Thyroid gland (tissue), 4 donors: ENCODE data around the gene COX18. TPM values are rescaled to one million over a fixed set of nuclear protein-coding genes. Genes with fewer than 3 reads are reported as not detected.

Source experiments
- DNase-seq, 2 donors: peaks; one replicate each; pipeline ENCODE4 v3.0.0-alpha.2; 2019
- H3K27ac ChIP-seq, 3 donors: fragments of 200-600 bp; sonication (generic); 1 replicate in 2 of 3; 2 replicates in 1 of 3; pipeline ENCODE4 v1.5.1; 2016 to 2019; ENCODE audit warnings: mild to moderate bottlenecking in 1 of 3, moderate library complexity in 1 of 3
- H3K27me3 ChIP-seq: fragments of 200-600 bp; sonication (generic); one replicate; pipeline ENCODE4 v1.5.1; 2019
- H3K36me3 ChIP-seq, 2 donors: fragments of 200-600 bp; sonication (generic); one replicate each; pipeline ENCODE4 v1.5.1; 2016 to 2019
- H3K4me1 ChIP-seq, 2 donors: fragments of 200-600 bp; sonication (generic); one replicate each; pipeline ENCODE4 v1.5.1; 2017 to 2019
- H3K4me3 ChIP-seq, 3 donors: fragments of 200-600 bp; sonication (generic); replicated peaks in 1 of 3; 1 replicate in 2 of 3; 2 replicates in 1 of 3; pipeline ENCODE4 v1.5.1; 2016; ENCODE audit warnings: mild to moderate bottlenecking in 1 of 3
- H3K9me3 ChIP-seq: fragments of 200-600 bp; sonication (generic); one replicate; pipeline ENCODE4 v1.5.1; 2017
- CTCF ChIP-seq, 6 experiments: fragments of 200-600 bp in 3 of 6; fragments of 450-650 bp in 3 of 6; sonication (generic) in 3 of 6; IDR thresholded peaks; one replicate each; pipeline ENCODE4 v1.5.1; 2016 to 2019; ENCODE audit warnings: antibody characterized with exemption in 6 of 6, mild to moderate bottlenecking in 2 of 6, inconsistent platforms in 1 of 6, moderate library complexity in 1 of 6
- POLR2A ChIP-seq, 2 donors: fragments of 450-650 bp; IDR thresholded peaks; one replicate each; pipeline ENCODE4 v1.6.1; 2017; ENCODE audit warnings: antibody characterized with exemption in 2 of 2, mild to moderate bottlenecking in 2 of 2, moderate library complexity in 1 of 2
- WGBS, 2 donors: methylation state at CpG; one replicate each; pipeline ENCODE4 v1.1.5; 2017; 5-methylcytosine and 5-hydroxymethylcytosine counted together
- intact Hi-C: fragments of 100-400 bp; cut with DNase I; formaldehyde crosslinking; loops from one replicate; pipeline ENCODE4 v1.15.1; 2023
- total RNA-seq, 4 donors: library from RNA; depleted of rRNA; stranded (reverse); fragments of >200 nt; gene quantifications; one replicate each; pipeline ENCODE4 v1.2.3, GENCODE V29; 2016

COX18 gene
- total RNA-seq, 4 donors from 2014 or later, result 21.2 to 37.2 (median 24.9) TPM

- 92 to 97% methylated on average over 2 of the region's 2 CpGs for WGBS, 2 donors
- Histone ChIP-seq H3K27ac (no peak overlapping the region), H3K27me3 (no peaks in the 10 kb centered on the region), H3K4me1 (no peaks in the 10 kb centered on the region), H3K36me3 (peaks cover 34 to 40% of the 10 kb centered on the region in 2 donors), H3K4me3 (no peak overlapping the region), H3K9me3 (no peaks in the 10 kb centered on the region)
- no peak for DNase-seq
- TF ChIP-seq POLR2A (IDR thresholded peaks at IDR 0.05) (no peak), CTCF (IDR thresholded peaks at IDR 0.05) (no peak)
- intact Hi-C loops, result no loop called here
Measured at GRCh38 chr4:73055241-73055897, 14.1 kb downstream of the COX18 start.

GRCh38 chr4:73053974-73054480 lies 15.5 kb downstream of the COX18 start:
- DNase-seq, result no peak
- H3K4me1 ChIP-seq, result no peaks in the 10 kb centered on the region
- 56 to 68% methylated on average over 2 of the region's 2 CpGs for WGBS, 2 donors
- H3K4me3 ChIP-seq, result no peak overlapping the region
- peaks cover 27 to 35% of the 10 kb centered on the region in 2 donors for H3K36me3 ChIP-seq
- no peaks in the 10 kb centered on the region for H3K27me3 ChIP-seq
- intact Hi-C loops, result no loop called here
- no peak for TF ChIP-seq POLR2A (IDR thresholded peaks at IDR 0.05)
- H3K9me3 ChIP-seq, result no peaks in the 10 kb centered on the region
- no peak overlapping the region for H3K27ac ChIP-seq

- Histone ChIP-seq H3K27ac (no peak overlapping the region), H3K4me1 (no peaks in the 10 kb centered on the region), H3K9me3 (no peaks in the 10 kb centered on the region), H3K36me3 (peaks cover 20 to 25% of the 10 kb centered on the region in 2 donors), H3K27me3 (no peaks in the 10 kb centered on the region), H3K4me3 (no peak overlapping the region)
- TF ChIP-seq CTCF (IDR thresholded peaks at IDR 0.05), result no peak
- TF ChIP-seq POLR2A (IDR thresholded peaks at IDR 0.05), result no peak
- DNase-seq, result no peak
- intact Hi-C loops, result no loop called here
- 88 to 89% methylated on average over 5 of the region's 5 CpGs for WGBS, 2 donors
Measured at GRCh38 chr4:73053076-73053475, 16.4 kb downstream of the COX18 start.

- Histone ChIP-seq H3K4me3 (no peak overlapping the region), H3K27me3 (no peaks in the 10 kb centered on the region), H3K4me1 (no peaks in the 10 kb centered on the region), H3K36me3 (peaks cover 6 to 10% of the 10 kb centered on the region in 2 donors), H3K27ac (no peak overlapping the region), H3K9me3 (no peaks in the 10 kb centered on the region)
- no peak for TF ChIP-seq POLR2A (IDR thresholded peaks at IDR 0.05)
- no peak for TF ChIP-seq CTCF (IDR thresholded peaks at IDR 0.05)
- 95 to 96% methylated on average over 1 of the region's 1 CpG for WGBS, 2 donors
- intact Hi-C loops, result no loop called here
- no peak for DNase-seq
Measured at GRCh38 chr4:73051625-73052024, 17.9 kb downstream of the COX18 start.

DNA sequence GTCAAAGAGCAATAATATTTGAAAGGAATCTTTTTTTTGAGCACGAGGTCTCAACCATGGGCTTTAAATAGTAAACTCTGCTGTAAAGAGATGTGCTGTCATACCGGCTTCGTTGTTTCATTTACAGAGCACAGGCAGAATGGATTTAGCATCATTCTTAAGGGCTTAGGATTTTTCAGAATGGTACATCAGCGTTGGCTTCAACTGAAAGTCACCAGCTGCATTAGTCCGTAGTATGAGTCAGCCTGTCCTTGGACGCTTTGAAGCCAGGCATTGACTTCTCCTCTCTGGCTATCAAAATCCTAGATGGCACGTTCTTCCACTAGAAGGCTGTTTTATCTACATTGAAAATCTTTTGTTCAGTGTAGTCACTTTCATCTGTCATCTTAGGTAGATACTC lies 23.6 kb downstream of the COX18 start:
- WGBS, 2 donors, result 91 to 92% methylated on average over 7 of the region's 7 CpGs
- Histone ChIP-seq H3K9me3 (no peaks in the 10 kb centered on the region), H3K4me1 (no peaks in the 10 kb centered on the region), H3K27me3 (no peaks in the 10 kb centered on the region), H3K4me3 (no peak overlapping the region), H3K27ac (no peak overlapping the region), H3K36me3 (no peaks in the 10 kb centered on the region)
- TF ChIP-seq CTCF (IDR thresholded peaks at IDR 0.05), result no peak
- no peak for TF ChIP-seq POLR2A (IDR thresholded peaks at IDR 0.05)
- intact Hi-C loops, result no loop called here
- DNase-seq, result no peak
